Measurements from ENCODE around the gene GPATCH2L.

The GPATCH2L gene

GRCh38 chr14:76151398-76152332 lies at the start of gene GPATCH2L:
Gene GPATCH2L (plus strand): TSS chr14:76151922. CDS start chr14:76154364, 2,442 bp downstream.
- peak; percentile 20 for DNase-seq

- no peak for DNase-seq
Measured at GRCh38 chr14:76104802-76105355, 46.8 kb upstream of the GPATCH2L start.

GRCh38 chr14:76106188-76106587 lies 45.5 kb upstream of the GPATCH2L start:
- no peak for DNase-seq

- DNase-seq = no peak
Measured at GRCh38 chr14:76109087-76109880, 42.4 kb upstream of the GPATCH2L start.

GRCh38 chr14:76112889-76113624 lies 38.7 kb upstream of the GPATCH2L start:
- no peak for DNase-seq

GRCh38 chr14:76113691-76114090 lies 38.0 kb upstream of the GPATCH2L start:
- DNase-seq = no peak

GRCh38 chr14:76115010-76115422 lies 36.7 kb upstream of the GPATCH2L start:
- DNase-seq = no peak

- peak; percentile 89 for DNase-seq
Measured at GRCh38 chr14:76117789-76118484, 33.8 kb upstream of the GPATCH2L start.

GRCh38 chr14:76118594-76118993 lies 33.1 kb upstream of the GPATCH2L start:
- no peak for DNase-seq

GRCh38 chr14:76121089-76121748 lies 30.5 kb upstream of the GPATCH2L start:
- no peak for DNase-seq

- DNase-seq = no peak
Measured at GRCh38 chr14:76123426-76124225, 28.1 kb upstream of the GPATCH2L start.

GRCh38 chr14:76125511-76125910 lies 26.2 kb upstream of the GPATCH2L start:
- no peak for DNase-seq

GRCh38 chr14:76126076-76126475 lies 25.6 kb upstream of the GPATCH2L start:
- no peak for DNase-seq

GRCh38 chr14:76129851-76130576 lies 21.7 kb upstream of the GPATCH2L start:
- DNase-seq = no peak

GRCh38 chr14:76131071-76131965 lies 20.4 kb upstream of the GPATCH2L start:
- DNase-seq = no peak

- DNase-seq = no peak
Measured at GRCh38 chr14:76133103-76133502, 18.6 kb upstream of the GPATCH2L start.

GRCh38 chr14:76134231-76134630 lies 17.5 kb upstream of the GPATCH2L start:
- no peak for DNase-seq

GRCh38 chr14:76135722-76136121 lies 16.0 kb upstream of the GPATCH2L start:
- no peak for DNase-seq
